ENCODE measurements around the gene LGALS9.
"Not testable (repeated sequence)": the region's sequence is repeated elsewhere in the genome, so short reads cannot be mapped to it uniquely, and the experiment has no call there.

DNA sequence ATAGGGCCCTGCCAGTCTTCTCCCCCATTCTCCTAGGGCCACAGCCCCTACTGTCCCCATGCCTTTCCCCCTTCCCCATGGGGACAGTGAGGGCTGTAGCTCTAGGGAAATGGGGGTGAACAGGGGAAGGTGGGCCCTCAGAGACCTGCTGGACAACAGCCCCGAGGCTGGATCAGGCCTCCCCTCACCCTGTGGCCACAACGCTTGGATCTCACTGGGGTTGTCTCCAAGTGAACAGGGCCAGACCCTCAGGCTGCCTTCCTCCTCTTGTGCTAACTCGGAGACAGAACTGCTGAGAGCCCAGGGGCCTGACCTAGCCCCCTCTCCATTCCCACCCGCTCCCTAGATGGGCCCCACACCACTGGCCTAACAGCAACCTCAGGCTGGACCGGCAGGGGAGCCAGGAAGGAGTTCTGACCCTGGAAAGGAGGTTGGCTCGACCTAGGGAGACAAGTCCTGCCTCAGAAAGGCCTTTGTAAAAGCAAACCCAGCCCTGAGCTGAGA, 41.0 kb downstream of the LGALS9 start:
- TF ChIP-seq, protein P1, sequence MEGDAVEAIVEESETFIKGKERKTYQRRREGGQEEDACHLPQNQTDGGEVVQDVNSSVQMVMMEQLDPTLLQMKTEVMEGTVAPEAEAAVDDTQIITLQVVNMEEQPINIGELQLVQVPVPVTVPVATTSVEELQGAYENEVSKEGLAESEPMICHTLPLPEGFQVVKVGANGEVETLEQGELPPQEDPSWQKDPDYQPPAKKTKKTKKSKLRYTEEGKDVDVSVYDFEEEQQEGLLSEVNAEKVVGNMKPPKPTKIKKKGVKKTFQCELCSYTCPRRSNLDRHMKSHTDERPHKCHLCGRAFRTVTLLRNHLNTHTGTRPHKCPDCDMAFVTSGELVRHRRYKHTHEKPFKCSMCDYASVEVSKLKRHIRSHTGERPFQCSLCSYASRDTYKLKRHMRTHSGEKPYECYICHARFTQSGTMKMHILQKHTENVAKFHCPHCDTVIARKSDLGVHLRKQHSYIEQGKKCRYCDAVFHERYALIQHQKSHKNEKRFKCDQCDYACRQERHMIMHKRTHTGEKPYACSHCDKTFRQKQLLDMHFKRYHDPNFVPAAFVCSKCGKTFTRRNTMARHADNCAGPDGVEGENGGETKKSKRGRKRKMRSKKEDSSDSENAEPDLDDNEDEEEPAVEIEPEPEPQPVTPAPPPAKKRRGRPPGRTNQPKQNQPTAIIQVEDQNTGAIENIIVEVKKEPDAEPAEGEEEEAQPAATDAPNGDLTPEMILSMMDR (IDR thresholded peaks at IDR 0.05; ENCODE audit: low read depth, low read length), result not testable (repeated sequence)
- not testable (repeated sequence) for TF ChIP-seq EZH2phosphoT487 (IDR thresholded peaks at IDR 0.05; ENCODE audit: low read depth)
